NOMO-1 treated with dmso at 0.1 percent for 144 hours (cell line): ENCODE data around the gene TEX13D.

Experiments used
- DNase-seq: peaks from one replicate; lab custom pipeline; 2025; ENCODE audit not compliant: unreplicated experiment; lab: John Stamatoyannopoulos, UW

The TEX13D gene

GRCh38 chrX:124347242-124347641 lies 14.8 kb downstream of the TEX13D start:
- no peak for DNase-seq

GRCh38 chrX:124348182-124348581 lies 15.7 kb downstream of the TEX13D start:
- DNase-seq = no peak

- no peak for DNase-seq
Observed at GRCh38 chrX:124348885-124349453, 16.5 kb downstream of the TEX13D start.

DNA sequence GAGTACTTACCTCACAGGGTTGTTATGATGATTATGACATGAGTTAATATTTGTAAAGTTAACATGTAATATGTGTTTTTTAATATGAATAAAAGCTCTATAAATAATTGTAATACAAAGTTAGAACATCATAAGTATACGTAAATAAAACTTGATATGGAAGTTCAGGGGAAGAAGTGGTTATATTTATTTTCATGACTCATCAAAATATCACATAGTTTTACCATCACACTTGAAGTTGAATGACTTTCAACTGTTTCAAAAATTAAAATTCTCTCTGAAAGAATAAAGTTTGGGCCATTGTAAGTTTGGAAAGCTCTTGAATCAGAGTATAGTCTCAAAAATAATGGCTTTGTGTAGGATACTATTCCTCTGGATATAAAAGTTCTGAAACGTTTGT lies 22.2 kb downstream of the TEX13D start:
- DNase-seq = no peak

DNA sequence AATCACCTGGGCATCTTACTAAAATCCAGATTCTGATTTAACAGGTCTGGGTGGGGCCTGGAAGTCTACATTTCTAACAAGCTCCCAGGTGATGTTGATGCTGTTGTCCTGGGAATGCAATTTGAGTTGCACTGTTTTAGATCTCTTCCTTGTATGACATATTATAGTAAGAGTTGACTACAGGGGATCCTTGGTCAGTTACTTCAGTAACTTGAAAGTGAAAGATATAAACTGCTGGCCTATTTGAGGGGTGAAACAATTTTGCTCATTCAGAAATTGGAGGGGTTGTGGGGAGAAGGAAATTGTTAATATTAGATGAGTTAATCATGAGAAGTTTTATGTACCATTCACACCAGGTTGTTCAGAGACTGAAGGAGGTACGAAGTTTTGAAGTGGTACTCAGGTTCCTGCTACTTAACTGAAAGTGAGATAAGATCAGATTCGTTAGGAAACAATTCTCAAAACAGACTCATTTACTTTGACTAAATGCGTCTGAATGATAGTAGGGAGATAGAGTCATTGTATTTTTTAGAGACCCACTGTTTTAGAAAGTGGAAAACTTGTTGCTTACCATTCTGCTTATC lies 26.4 kb downstream of the TEX13D start:
- no peak for DNase-seq

- DNase-seq = no peak
Observed at GRCh38 chrX:124362072-124362471, 29.6 kb downstream of the TEX13D start.

DNA sequence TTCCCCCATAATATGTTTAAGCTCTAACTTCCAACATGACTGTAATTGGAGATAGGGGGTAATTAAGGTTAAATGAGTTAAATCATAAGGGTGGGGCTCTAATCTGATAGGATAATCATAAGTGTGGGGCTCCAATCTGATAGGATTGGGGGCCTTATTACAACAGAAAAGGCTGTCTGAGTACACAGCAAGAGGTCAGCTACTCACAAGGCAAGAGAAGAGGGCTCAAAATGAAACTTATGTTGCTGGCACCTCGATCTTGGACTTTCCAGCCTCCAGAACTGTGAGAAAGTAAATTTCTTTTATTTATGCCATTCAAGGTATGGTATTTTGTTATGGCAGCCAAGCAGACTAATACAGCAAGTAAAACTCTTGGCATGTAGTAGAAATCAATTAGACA lies 30.3 kb downstream of the TEX13D start:
- DNase-seq = no peak

- no peak for DNase-seq
Observed at GRCh38 chrX:124369722-124370121, 37.3 kb downstream of the TEX13D start.

GRCh38 chrX:124373348-124373747 lies 40.9 kb downstream of the TEX13D start:
- no peak for DNase-seq

DNA sequence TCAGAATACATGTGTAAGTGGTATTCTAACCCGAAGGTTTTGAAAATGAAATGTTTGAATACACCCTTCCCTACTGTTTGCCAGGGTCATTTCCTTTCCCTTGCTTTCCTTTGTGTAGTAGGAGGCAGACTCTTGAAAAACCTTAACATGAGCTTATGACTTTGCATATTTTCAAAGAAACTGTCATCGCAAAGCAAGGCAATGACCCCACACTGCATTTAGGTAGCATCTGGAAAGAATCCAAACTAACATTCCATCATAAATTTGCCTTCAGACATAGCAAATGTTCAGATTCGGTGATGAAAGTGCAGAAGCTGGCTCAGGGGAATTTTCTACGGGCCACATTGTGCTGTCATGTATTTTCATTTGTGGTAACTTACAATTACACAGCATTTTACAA lies 46.2 kb downstream of the TEX13D start:
- no peak for DNase-seq

GRCh38 chrX:124383354-124383753 lies 50.9 kb downstream of the TEX13D start:
- DNase-seq = no peak

GRCh38 chrX:124386401-124386800 lies 53.9 kb downstream of the TEX13D start:
- DNase-seq = no peak
